ENCODE data around the gene TMA7.

DNA sequence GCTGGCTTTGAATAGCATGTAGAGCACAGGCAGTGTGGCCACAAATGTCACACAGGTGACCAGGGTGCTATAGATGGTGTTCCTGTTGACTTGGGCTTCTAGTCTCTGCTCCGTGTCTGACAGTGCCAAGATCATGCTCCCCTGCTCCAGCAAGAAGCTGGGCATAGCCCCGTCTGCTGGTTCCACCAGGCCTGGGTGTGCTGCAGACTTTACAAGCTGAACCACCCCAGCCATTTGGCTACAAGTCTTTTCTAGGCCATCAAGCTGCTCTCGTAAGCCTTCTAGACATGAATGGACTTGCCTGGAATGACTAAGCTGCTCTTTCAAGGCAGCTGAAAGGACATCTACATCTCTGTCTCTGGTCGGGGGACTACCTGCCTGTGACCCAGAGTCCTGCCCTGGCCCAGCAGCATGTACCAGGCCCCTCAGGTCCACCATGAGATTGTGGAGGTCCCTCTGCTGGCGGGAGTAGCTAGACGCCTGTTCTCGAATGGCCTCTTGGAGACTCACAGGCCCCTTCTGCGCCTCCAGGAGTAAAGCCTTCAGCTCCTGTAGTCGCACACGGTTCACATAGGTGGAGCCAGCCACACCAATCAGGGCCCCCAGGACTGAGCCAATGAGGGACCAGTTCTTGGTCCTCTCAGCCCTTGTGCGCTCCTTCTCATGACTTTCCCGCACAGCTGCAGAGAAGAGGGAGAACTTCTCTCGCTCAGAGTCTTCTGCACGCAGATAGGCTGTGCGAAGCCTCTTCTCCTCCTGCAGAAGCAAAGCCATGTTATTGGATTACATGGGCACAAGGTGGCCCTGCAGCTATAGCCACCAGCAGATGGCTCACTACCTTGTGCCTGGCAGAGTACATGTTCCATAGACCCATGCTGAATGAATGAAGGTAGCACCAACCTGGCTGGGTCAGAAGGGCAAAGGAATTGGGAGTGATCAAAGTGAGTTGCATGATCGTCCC, 7.4 kb upstream of the TMA7 start:
- TF ChIP-seq SMARCA5 (IDR thresholded peaks at IDR 0.05) (no peak), YY1 (IDR thresholded peaks at IDR 0.05; ENCODE audit: borderline replicate concordance in 1 of 3, control insufficient read depth in 1 of 3, extremely low read depth in 1 of 3, insufficient read depth in 3 of 3, insufficient read length in 1 of 3, insufficient replicate concordance in 2 of 3, low read depth in 1 of 3, low read length in 2 of 3) (no peak)
- TF ChIP-seq, protein P1, sequence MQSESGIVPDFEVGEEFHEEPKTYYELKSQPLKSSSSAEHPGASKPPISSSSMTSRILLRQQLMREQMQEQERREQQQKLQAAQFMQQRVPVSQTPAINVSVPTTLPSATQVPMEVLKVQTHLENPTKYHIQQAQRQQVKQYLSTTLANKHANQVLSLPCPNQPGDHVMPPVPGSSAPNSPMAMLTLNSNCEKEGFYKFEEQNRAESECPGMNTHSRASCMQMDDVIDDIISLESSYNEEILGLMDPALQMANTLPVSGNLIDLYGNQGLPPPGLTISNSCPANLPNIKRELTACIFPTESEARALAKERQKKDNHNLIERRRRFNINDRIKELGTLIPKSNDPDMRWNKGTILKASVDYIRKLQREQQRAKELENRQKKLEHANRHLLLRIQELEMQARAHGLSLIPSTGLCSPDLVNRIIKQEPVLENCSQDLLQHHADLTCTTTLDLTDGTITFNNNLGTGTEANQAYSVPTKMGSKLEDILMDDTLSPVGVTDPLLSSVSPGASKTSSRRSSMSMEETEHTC (IDR thresholded peaks at IDR 0.05): no peak
- TF ChIP-seq, protein P2, sequence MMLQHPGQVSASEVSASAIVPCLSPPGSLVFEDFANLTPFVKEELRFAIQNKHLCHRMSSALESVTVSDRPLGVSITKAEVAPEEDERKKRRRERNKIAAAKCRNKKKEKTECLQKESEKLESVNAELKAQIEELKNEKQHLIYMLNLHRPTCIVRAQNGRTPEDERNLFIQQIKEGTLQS (IDR thresholded peaks at IDR 0.05): no peak
- TF ChIP-seq, protein P2 (CRISPR knock-in tag; conservative IDR thresholded peaks at IDR 0.05): no peak

Data from K562 (cell line).